HG03103 (cell line): Measurements from ENCODE around the gene KLK13.

Source experiments
- ATAC-seq: cut with Tn5 transposase; IDR thresholded peaks from one replicate; pipeline ENCODE4 v1.9.1; 2021; ENCODE audit warnings: low read depth; ENCODE audit not compliant: unreplicated experiment

The KLK13 gene

DNA sequence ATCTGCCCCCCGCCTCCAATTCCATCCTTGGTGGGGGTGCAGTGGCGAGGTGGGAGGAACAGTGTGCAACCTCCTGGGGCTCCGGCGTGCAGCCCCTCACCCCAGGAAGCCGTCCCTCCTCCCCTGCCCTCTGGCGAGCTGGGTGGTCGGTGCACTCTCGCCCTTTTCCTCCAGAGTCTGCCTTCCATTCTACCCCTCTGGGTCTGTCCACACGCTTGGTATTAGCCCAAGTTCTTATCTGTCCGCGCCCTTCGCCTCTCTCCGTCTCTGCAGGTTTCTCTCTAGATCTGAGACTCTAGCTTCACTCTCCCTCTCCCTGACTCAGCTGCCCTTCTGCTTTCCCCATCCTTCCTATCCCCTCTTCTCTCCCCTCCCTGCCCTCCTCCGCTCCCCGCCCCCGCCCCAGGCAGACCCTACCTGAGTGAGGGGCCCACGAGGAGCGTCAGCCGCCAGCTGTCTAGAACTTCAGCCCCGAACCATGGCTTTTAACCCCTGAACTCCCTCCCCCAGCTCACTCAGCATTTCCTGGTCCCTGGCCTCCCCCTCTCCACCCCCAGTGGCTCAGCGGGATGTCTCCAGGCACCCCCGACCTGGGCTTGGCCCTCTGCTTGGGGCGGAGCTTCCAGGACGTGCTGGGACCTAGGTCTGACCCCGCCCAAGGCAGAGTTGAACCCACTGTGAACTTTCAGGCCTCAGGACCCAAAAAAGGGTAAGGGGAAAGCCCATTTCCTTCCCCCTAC lies 499 bp upstream of the KLK13 start:
- ATAC-seq, result no peak

DNA sequence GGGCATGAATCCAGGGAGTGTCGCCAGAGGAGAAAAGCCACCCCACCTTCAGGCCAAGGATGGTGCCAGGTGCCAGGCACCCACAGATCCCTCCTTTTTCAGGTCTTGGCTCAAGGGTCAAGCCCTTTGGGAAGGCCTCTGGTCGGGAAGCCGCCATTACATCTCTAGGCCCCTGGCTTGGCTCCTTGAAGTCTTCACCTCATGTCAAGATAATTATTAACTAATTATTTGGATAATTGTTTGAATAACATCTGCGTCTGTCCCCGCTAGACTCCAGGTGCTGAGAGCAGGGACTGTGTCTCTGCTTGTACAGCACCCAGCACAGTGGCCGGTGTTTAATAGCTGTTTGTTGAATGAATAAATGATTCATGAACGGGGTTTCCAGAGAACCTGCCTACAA lies 1.2 kb downstream of the KLK13 start:
- no peak for ATAC-seq

DNA sequence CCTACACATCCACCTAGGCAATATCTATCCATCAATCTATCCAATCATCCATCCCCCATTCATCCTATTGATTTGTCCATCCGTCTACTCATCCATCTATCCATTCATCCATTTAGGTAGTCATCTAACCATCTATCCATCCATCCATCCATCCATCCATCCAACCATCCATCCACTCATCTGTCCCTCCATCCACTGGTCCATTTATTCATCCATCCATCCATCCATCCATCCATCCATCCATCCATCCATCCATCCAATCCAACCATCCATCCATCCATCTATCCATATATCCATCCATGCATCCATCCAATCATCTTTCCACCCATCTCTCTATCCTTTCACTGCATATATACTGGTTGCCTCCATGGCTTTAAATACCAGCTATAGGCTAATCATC lies 3.9 kb downstream of the KLK13 start:
- ATAC-seq, result no peak

DNA sequence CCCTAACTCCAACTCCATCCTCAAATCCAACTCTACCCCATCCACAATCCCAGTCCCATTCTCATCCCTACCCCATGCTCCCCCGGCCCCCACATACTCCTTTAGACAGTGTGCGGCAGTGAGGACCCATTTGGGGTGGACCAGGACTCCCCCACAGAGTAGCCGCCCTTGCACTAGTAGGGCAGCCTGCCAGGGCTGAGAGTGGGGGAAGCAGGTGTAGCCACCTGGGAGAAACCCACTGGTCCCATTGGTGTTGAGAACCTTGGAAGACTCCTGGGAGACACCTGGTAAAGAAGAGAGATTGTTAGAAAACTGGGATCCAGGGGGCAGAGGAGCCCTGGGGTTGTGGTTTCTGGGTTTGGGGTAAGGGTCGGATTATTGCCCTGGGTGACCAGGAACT lies 4.6 kb downstream of the KLK13 start:
- no peak for ATAC-seq

DNA sequence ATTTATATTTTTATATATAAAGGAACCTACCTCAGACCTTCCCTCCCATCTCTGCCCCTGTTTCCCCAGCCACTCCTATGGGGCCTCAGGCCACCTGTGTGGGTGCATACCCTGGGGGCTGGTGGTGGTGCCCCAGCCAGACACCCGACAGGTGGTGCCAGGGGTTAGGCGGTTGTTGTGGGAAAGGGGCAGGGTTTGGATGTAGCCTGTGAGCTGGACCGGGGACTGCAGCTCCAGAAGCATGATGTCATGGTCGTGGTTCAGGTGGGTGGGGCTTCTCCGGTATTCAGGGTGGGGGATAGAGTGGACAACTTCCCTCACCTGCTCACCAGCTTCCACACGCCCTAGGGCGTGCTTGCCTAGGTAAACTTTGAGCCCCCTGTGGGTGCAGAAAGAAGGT lies 5.2 kb downstream of the KLK13 start:
- ATAC-seq, result no peak

DNA sequence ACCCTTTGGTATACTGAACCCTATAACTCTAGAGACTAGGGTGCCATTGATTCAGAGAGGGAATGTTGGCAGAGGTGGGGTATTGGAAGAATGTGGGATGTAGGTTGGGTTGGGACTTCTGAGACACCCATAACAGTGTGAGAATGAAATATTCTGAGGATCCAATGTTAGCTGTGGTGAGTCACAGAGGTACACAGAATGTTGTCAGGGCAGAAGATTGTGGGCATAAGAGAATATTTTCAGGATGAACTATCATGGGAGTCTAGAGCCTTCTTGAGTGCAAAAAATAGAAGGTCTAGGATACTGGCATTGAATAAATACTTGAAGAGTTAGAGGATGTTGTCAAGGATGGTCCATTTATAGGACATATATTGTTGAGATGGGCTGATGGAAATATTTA lies 9.0 kb downstream of the KLK13 start:
- ATAC-seq, result no peak

DNA sequence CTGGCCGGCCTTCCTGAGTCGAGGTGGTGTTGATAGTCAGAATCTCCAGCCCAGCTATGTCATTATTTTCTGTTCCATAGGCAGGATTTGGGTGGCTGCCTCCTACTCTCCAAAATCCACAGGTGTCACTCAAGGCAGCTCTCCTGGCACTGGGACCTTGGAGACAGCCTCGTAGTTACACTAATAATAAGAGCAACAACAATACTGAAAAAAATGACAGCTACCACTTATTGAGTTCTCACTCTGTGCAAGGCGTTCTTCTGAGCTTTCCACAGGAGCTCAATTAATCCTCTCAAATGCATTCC lies 17.9 kb downstream of the KLK13 start:
- no peak for ATAC-seq

DNA sequence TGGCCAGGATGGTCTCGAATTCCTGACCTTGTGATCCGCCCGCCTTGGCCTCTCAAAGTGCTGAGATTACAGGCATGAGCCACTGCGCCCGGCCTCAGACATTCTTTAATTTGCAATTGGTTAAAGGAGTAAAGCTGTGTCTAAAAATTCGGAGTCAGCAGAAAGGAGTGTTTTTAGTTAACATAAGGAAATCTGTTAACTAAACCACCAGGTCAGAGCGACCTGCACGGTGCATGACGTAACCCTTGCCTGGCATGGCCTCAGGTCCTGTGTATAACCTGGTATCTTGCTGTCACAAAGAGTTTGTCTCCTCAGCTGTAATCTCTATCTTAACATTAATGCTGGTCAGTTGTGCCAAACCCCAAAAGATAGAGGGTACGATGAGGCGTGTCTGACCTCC lies 20.6 kb downstream of the KLK13 start:
- ATAC-seq, result no peak

DNA sequence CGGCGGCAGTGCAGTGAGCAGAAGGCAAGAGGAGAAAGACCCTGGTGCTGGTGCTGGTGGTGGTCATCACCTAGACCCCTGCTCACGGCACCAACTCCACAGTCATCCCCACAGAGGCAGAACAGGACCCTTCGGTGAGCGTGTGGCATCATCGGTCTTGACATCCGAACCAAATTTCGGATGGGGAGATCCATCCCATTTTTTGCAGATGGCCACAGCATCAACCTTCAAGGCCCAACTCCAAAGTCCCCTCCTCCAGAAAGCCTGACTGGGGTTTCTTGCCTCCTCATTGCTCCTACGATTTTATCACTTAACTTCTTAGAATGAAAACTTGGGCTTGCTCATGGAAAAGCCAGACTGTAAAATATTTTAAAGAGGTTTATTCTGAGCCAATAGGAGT lies 21.4 kb downstream of the KLK13 start:
- no peak for ATAC-seq

DNA sequence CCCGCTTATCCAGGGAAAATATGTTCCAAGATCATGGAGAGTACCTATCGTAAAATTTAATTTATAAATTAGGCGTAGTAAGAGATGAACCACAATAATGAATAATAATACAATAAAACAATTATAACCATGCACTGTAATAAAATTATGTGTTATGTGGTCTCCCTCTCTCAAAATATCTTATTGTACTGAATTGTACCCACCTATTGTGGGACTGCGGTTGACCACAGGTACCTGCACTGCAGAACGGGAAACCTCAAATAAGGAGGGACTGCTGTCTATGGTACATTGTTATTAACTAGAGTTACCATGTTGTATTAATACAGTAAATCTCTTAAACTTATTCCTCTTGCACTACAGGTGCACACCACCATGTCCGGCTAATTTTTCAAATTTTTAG lies 24.7 kb downstream of the KLK13 start:
- no peak for ATAC-seq

DNA sequence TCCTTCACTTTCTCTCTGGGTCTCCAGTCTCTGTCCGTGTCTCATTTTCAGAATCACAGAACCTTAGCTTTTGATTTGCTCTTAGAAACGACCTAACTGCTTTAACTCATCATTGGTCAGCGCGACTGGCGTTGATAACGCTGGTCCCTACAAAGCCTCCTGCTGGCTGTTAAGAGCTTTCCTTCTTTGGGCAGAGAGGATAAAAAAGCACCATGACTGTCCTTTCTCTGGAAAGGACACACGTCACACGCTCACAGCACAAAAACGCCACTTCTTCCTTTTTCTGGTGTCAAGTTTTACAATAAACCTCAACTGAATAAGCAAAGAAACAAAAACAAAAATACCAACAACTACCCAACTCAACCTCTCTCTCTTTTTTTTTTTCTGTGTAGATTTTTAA lies 28.4 kb downstream of the KLK13 start:
- no peak for ATAC-seq

DNA sequence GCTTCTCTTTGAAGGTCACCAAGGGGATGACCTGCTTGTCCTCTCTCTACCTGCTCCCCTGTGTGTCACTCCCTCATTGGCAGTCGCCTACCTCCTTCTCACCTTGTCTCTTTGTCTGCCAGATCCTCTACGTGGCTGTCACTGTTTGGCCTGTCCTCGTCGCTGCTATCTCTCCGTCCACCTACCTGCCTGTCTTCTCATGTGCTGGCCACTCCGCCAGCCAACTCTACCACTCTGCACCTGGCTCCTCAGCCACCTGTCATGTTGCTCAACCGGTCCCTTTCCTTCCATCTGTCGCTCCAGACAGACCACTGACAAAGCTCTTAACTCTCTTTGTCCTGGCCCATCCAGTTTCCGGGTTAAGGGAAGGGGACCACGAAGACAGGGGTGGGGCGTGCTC lies 30.2 kb downstream of the KLK13 start, which contains the start of gene KLK12:
Gene KLK12, minus strand, starts transcription at position 299 of the 400 bp plus-strand sequence. CDS start 381 bp downstream, outside the sequence.
- no peak for ATAC-seq

DNA sequence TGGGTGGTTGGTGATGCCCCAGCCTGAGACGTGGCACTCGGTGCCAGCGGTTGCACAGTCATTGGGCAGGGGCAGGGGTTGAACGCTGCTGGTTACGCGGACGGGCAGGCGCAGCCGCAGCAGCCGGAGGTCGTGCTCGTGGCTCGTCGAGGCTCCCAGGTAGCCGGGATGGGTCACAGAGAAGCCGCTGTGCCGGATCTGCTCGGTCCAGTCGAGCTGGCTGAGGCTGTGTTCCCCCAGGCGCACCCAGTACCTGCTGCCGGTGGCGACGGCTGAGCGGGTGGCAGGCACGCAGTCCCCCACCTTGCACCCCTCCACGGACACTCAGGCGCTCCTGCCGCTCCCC lies 33.0 kb downstream of the KLK13 start:
- no peak for ATAC-seq

DNA sequence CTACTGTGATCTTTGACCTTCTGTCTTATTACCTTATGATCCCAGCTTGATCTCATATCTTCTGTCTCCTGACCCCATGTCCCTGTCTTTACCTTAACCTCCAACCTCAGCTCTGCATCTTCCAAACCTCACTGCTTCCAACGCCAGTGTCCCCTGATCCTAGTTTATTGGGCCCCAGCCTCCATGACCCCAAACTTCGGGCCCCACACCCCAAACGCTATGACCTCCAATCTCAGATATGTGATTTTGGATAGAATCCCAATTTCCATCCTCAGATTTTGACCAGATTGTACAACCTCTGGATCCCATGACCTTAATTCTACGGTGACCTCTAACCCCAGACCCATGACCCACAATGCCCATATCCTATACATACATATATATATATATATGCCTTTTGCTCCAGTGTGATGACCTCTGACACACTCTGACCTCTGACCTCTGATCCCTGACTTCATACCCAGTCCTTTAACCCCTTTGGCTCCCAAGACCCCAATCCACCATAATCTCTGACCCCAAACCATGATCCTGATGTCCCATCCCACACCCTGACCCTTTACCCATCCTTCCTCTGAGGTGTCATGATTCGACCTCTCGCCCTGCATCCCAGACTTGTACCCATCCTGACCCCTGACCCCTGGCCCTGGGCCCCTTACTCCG lies 33.5 kb downstream of the KLK13 start:
- no peak for ATAC-seq

DNA sequence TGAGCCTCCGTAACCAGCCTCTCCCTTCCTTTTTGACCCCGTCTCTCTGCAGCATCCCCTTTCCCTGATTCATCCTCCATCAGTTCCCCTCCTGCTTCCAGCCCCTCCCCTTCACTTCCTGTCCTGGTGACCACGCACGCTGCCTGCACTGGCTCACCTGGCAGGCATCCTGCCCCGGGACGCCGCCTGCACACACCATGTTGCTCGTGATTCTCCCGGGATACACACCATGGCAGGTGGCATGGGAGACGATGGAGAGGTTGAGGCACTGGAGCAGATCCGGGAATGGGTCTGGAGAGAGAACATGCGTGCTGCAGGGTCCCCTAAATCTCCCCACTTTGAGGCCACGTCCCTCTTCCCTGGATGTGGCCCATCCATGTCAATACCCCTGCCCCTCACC lies 34.3 kb downstream of the KLK13 start:
- ATAC-seq, result no peak

DNA sequence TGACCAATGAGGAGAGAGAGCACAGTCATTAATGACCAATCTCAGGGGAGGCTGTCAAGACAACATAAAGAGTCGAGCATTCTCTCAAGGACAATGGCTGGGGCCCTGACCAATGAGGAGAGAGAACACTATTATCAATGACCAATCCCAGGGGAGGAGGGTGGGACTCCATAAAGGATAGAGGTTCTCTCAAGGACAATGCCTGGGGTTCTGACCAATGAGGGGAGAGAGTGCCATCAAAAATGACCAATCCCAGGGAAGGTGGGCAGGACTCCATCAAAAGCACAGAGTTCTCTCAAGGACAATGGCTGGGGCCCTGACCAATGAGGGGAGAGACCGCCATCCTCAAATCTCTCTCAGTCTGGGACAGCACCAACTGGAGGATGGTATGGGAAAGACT lies 35.2 kb downstream of the KLK13 start:
- ATAC-seq, result no peak

DNA sequence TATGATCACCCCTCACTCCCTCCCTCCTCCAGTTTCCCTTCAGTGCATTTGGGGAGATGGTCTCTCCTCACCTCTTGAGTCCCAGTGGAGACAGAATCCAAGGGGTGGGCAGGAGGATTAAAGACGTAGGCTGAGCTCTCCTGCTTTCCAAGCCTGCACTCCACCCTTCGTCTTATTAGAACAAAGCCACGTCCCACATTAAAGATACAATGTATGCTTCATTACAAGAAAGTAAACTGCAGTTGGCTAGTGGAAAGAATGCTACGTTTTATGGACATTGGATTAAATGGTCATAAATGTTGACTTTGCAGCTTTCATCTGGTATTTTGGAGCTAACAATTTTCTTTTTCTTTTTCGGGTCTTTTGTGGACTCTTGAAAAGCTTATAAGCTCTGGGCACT lies 37.0 kb downstream of the KLK13 start:
- no peak for ATAC-seq

DNA sequence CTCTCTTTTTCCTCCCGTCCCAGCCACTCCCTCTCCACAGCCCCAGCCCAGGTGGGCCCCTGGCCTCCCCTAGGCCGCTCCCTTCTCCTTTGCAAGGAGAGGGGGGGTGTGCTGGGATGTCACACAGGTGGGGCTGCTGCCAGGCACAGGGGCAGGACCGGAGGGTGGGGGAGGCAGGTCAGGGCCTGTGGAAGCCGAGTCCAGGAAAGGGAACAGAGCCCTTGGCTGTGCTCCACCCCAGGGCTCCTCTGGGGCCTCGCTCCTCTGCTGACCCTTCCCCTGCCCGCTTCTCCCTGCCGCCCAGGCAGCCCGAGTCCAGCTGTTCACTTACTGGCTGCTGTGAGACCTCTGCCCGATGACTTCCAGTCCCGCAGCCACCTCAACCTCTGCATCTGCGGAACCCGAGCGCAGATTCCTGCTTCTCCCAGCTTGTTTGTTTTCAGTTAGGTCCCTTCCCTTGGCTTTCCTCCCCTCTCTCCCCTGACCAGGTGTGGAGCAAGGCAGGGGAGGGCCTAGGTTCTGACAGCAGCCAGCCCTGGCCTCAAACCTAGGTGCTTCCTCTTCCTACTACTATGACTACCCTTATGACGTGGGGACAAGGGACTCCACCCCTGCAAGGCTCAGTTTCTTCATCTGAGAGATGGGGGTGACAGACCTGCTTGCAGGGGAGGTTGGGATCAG lies 37.6 kb downstream of the KLK13 start:
- no peak for ATAC-seq

DNA sequence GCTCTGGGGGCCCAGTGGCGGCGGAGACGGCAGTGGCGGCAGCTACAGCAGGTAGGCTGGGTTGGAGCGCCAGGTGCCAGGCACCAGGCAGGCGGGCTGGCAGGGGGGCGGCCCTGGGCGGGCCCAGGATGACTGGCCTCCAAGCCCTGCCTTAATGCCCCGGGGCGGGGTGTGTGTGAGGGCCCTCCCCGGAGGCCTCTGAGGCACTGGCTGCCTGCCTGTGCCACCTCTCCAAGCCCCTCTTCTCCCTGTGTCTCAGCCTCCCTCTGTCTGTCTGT lies 38.4 kb downstream of the KLK13 start, which contains the start of gene KLK11:
Gene KLK11, minus strand, starts transcription at position 63 of the 278 bp plus-strand sequence. CDS start 985 bp downstream, outside the sequence.
- ATAC-seq, result no peak

DNA sequence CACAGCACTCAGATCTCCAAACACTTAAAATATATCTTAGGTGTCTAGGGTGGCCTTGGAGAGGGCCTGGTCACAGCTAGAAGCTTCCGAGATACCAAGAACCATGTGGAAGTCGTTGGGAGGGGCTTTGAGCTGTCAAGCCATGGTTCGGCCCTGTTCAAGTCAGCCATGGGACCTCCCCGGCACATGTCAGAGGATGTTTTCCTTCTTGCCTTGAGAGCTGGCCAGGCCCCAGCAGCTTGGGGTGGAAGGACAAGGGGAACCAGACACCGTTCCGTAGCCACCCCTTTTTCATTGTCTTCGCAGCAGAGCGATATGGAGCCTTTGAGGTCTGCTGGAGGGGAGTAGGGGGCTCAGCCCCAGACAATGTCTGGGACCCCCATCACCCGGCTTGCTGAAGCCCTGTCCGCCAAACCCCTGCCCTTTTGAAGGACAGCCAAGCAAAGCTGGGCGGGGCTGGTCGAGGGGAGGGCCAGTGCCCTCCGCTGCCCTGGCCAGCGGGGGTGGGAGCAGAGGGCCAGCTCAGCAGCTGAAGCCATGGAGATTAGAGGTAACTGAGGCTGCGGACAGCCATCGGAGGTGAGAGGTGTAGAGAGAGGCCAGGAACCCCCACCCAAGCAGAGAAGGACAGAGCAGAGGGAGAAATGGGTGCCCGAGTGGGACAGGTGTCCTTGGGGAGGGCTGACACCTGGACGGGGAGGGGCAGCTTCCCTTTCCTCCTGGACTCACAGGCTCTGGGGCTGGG lies 38.9 kb downstream of the KLK13 start:
- ATAC-seq, result no peak

DNA sequence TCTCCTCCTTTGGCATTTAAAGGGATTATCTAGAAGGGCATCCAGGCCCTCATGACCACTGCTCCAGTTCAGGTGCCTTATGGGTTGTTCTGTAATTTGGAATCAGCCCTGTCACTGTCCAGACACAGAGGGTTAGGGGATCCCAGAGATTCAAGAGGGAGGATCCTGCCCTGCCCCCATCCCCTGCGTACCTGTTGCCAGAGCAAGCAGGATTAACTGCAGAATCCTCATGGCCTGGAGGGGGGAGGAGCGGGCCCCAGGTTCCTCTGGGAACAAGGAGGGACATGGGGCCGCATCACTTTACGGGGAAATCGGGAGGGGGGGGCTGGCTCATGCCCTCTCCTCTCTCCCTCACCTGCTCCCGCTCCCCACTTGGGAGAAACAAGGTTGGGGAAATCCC lies 39.5 kb downstream of the KLK13 start:
- no peak for ATAC-seq

DNA sequence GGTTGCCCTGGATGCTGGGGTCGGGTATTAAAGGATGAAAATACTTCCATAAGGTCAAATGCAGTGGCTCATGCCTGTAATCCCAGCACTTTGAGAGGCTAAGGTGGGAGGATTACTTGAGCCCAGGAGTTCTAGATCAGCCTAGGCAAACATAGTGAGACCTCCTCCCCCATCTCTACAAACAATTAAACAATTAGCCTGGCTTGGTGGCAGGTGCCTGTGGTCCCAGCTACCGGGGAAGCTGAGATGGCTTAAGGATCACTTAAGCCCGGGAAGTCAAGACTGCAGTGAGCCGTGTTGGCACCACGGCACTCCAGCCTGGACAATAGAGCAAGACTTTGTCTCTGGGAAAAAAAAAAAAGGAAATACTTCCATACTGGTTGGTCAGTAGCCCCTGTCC lies 40.0 kb downstream of the KLK13 start:
- ATAC-seq, result no peak
